Tibial artery (tissue), 4 donors: ENCODE data around the gene NOL8.

ENCODE experiments used
- DNase-seq, 2 donors: peaks; one replicate each; pipeline ENCODE4 v3.0.0-alpha.2; 2019
- H3K27ac ChIP-seq, 2 donors: fragments of 200-600 bp; sonication (generic) in 1 of 2; 1 replicate in 1 of 2; 2 replicates in 1 of 2; pipeline ENCODE4 v1.5.1; 2018 to 2019; ENCODE audit warnings: mild to moderate bottlenecking in 1 of 2
- H3K27me3 ChIP-seq, 2 donors: fragments of 200-600 bp; sonication (generic) in 1 of 2; one replicate each; pipeline versions ENCODE4 v1.5.1 to v1.6.0; 2016 to 2019
- H3K36me3 ChIP-seq, 3 donors: fragments of 200-600 bp; sonication (generic) in 2 of 3; one replicate each; pipeline ENCODE4 v1.5.1; 2016 to 2019; ENCODE audit warnings: mild to moderate bottlenecking in 2 of 3
- H3K4me1 ChIP-seq, 4 donors: fragments of 200-600 bp; sonication (generic) in 2 of 4; 1 replicate in 3 of 4; 2 replicates in 1 of 4; pipeline ENCODE4 v1.5.1; 2016 to 2019
- H3K4me3 ChIP-seq, 2 donors: fragments of 200-600 bp; sonication (generic) in 1 of 2; 1 replicate in 1 of 2; 2 replicates in 1 of 2; pipeline ENCODE4 v1.5.1; 2018 to 2019; ENCODE audit warnings: mild to moderate bottlenecking in 2 of 2
- H3K9me3 ChIP-seq, 3 donors: fragments of 200-600 bp; sonication (generic) in 1 of 3; one replicate each; pipeline ENCODE4 v1.5.1; 2016 to 2019
- intact Hi-C: fragments of 100-400 bp; cut with DNase I; formaldehyde crosslinking; loops from one replicate; pipeline ENCODE4 v1.15.0; 2023; ENCODE audit warnings: low total_unique reads
- TF ChIP-seq, protein P1 (sequence below), 2 experiments: fragments of 200-600 bp in 1 of 2; fragments of 450-650 bp in 1 of 2; IDR thresholded peaks; one replicate each; pipeline ENCODE4 v1.5.1; 2017 to 2019; ENCODE audit warnings: antibody characterized with exemption in 2 of 2, mild to moderate bottlenecking in 1 of 2, moderate library complexity in 1 of 2

Gene NOL8

DNA sequence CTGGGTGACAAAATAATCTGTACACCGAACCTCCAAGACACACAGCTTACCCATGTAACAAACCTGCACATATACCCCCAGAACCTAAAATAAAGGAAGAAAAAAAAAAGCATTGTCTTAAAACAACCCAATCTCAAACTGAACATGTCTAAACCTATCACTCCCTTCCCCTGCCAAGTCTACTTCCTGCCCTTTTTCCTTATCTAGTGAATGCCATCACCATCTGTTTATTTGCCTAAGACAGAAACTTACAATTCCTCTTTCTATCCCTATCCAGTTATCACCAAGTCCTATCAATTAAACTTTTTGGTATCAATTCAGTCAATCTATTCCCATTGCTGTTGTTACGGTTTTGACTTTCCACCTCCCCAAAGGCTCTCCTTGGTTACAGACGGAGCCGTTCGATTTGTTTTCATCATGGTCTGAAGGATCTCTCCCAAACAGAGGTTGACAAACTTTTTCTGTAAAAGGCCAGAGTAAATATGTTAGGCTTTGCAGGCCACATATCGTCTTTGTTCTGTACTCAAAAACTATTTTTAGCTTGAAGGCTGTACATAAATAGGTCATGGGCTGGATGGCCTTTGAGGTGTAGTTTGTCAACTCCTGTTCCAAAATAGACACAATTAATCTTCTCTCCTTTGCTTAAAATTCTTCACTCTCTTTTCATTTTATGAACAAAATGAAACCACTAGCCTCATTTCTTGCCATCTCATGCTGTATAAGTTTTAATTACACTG is 12.1 kb downstream of the NOL8 start:
- Histone ChIP-seq H3K4me3 (no peak overlapping the region), H3K4me1 (no peaks in the 10 kb centered on the region), H3K36me3 (peaks cover 48 to 80% (median 69%) of the 10 kb centered on the region in 3 donors), H3K27me3 (no peaks in the 10 kb centered on the region), H3K27ac (no peak overlapping the region), H3K9me3 (no peaks in the 10 kb centered on the region)
- intact Hi-C loops: no loop called here
- no peak for DNase-seq
- TF ChIP-seq, protein P1, sequence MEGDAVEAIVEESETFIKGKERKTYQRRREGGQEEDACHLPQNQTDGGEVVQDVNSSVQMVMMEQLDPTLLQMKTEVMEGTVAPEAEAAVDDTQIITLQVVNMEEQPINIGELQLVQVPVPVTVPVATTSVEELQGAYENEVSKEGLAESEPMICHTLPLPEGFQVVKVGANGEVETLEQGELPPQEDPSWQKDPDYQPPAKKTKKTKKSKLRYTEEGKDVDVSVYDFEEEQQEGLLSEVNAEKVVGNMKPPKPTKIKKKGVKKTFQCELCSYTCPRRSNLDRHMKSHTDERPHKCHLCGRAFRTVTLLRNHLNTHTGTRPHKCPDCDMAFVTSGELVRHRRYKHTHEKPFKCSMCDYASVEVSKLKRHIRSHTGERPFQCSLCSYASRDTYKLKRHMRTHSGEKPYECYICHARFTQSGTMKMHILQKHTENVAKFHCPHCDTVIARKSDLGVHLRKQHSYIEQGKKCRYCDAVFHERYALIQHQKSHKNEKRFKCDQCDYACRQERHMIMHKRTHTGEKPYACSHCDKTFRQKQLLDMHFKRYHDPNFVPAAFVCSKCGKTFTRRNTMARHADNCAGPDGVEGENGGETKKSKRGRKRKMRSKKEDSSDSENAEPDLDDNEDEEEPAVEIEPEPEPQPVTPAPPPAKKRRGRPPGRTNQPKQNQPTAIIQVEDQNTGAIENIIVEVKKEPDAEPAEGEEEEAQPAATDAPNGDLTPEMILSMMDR (IDR thresholded peaks at IDR 0.05): no peak

DNA sequence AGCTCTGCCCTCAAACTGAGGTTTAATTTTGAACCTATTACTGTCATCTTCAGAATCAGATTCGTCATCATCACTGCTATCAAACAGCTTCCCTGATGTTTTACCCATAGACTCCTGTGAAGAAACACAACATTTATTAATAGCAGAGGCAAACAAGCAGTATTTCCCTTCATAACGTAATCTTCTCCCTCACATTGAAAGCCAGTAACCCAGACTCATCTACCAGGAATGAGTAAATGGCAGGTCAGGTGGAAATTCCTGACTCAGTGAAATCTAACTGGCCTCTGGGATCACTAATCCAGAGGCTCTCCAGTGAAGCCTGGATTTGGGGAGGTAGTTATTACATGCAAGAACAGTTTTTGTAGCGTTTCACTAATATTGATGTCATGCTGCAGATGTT is 14.6 kb downstream of the NOL8 start:
- intact Hi-C loops: no loop called here
- DNase-seq: no peak
- Histone ChIP-seq H3K27me3 (no peaks in the 10 kb centered on the region), H3K36me3 (peaks cover 63 to 80% (median 69%) of the 10 kb centered on the region in 3 donors), H3K9me3 (no peaks in the 10 kb centered on the region), H3K27ac (no peak overlapping the region), H3K4me1 (no peaks in the 10 kb centered on the region), H3K4me3 (no peak overlapping the region)
- TF ChIP-seq, protein P1 (IDR thresholded peaks at IDR 0.05): no peak

DNA sequence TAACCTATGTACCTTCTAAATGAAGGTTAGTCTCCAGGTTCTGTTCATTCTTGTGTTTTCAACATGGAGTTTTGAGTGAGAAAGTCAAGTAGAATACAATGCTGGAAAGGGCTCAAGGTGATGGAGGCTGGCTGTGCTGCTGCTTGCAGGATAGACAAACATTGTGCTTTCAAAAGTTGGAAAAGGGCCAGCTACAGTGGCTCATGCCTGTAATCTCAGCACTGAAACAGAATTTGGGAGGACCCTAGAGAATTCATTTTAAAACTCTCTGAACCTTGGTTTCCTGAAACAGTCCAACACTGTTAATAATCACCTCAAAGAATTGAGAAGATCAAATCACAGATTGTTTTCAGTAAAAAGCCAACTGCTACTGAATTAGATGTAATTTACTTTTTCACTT is 16.3 kb downstream of the NOL8 start:
- peaks cover 80 to 81% (median 80%) of the 10 kb centered on the region in 3 donors for H3K36me3 ChIP-seq
- intact Hi-C loops: loop anchor here (10.0 kb wide), 1 partner anchor 446 kb away; no protein-coding TSS in a partner anchor

DNA sequence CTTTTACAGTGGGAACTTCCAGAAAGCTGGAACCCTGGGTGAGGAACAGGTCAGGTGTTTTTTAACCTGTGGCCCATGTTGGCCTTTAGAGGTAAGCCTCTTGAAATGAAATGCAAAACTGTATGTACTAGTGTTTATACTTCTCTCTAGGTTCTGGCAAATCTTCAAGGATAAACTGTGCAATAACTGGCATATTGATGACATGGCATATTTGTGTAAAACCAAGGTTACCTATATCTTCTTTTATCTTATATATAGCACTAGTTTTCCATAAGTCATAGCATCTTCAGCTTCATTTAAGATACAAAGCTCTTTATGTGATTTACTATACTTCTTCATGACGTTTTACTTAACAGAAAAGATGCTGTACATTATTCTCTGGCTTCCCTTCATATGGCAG is 24.2 kb downstream of the NOL8 start:
- Histone ChIP-seq H3K27me3 (no peaks in the 10 kb centered on the region), H3K9me3 (no peaks in the 10 kb centered on the region), H3K27ac (no peak overlapping the region), H3K36me3 (peaks cover 83 to 91% (median 84%) of the 10 kb centered on the region in 3 donors), H3K4me3 (no peak overlapping the region), H3K4me1 (no peaks in the 10 kb centered on the region)
- TF ChIP-seq, protein P1 (IDR thresholded peaks at IDR 0.05): no peak
- no peak for DNase-seq
- intact Hi-C loops: loop anchor here (10.0 kb wide), 1 partner anchor 454 kb away; no protein-coding TSS in a partner anchor

More for the DNA sequence above, 16.3 kb downstream of the NOL8 start:
- no peak for DNase-seq
- Histone ChIP-seq H3K4me3 (no peak overlapping the region), H3K27ac (no peak overlapping the region), H3K4me1 (no peaks in the 10 kb centered on the region), H3K27me3 (no peaks in the 10 kb centered on the region), H3K9me3 (no peaks in the 10 kb centered on the region)
- TF ChIP-seq, protein P1 (IDR thresholded peaks at IDR 0.05): no peak

DNA sequence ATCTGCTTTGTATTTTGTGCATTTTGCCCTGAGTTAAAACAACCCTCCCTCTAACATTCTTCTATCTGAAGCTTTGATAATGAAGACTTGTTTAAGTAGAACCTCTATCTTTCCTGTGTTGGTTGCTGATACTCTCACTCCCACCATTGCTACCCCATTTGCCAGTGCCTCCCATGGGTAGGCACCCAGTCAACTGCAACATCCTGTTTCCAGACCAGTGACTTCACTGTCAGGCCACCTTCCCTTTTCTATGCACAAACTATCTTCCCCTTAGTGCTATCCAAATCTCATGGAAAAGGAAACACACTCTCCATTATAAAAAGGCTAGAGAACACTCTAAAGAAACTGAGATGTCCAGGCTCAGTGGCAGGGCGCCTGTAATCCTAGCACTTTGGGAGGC is 26.0 kb downstream of the NOL8 start:
- H3K4me3 ChIP-seq: no peak overlapping the region
- peaks cover 65 to 72% (median 65%) of the 10 kb centered on the region in 3 donors for H3K36me3 ChIP-seq
- intact Hi-C loops: no loop called here
- H3K27ac ChIP-seq: no peak overlapping the region
- no peak for DNase-seq
- peaks cover 0 to 8% (median 7%) of the 10 kb centered on the region in 4 donors for H3K4me1 ChIP-seq
- no peaks in the 10 kb centered on the region for H3K9me3 ChIP-seq
- TF ChIP-seq, protein P1 (IDR thresholded peaks at IDR 0.05): no peak
- H3K27me3 ChIP-seq: no peaks in the 10 kb centered on the region
